HEK293 (cell line): Measurements from ENCODE around the gene SELENOI.
A peak's percentile ranks its signal among the peaks of the same experiment; 100 is the strongest.

Experiments used
- ZBTB20 ChIP-seq: fragments of 450-650 bp; formaldehyde crosslinking; IDR thresholded peaks from 2 replicates; pipeline ENCODE4 v1.5.1; 2016; ENCODE audit warnings: missing biosample characterization, missing genetic modification characterization
- ZIC2 ChIP-seq: fragments of 450-650 bp; formaldehyde crosslinking; IDR thresholded peaks from 2 replicates; pipeline ENCODE4 v1.5.1; 2016; ENCODE audit warnings: missing biosample characterization, missing genetic modification characterization
- ZNF121 ChIP-seq: fragments of 450-650 bp; formaldehyde crosslinking; IDR thresholded peaks from 2 replicates; pipeline ENCODE4 v1.5.1; 2016; ENCODE audit warnings: missing biosample characterization, missing genetic modification characterization
- ZNF146 ChIP-seq: fragments of 450-650 bp; formaldehyde crosslinking; IDR thresholded peaks from 2 replicates; pipeline ENCODE4 v1.5.1; 2016; ENCODE audit warnings: missing biosample characterization, missing genetic modification characterization
- ZNF155 ChIP-seq: fragments of 450-650 bp; formaldehyde crosslinking; IDR thresholded peaks from 2 replicates; pipeline ENCODE4 v1.5.1; 2016; ENCODE audit warnings: missing biosample characterization, missing genetic modification characterization
- ZNF174 ChIP-seq: fragments of 450-650 bp; formaldehyde crosslinking; IDR thresholded peaks from 2 replicates; pipeline ENCODE4 v1.5.0; 2017; ENCODE audit warnings: missing biosample characterization, mild to moderate bottlenecking, missing genetic modification characterization
- ZNF221 ChIP-seq: fragments of 450-650 bp; formaldehyde crosslinking; IDR thresholded peaks from 2 replicates; pipeline ENCODE4 v1.5.1; 2017; ENCODE audit warnings: missing biosample characterization, missing genetic modification characterization, borderline replicate concordance
- ZNF24 ChIP-seq: fragments of 450-650 bp; formaldehyde crosslinking; IDR thresholded peaks from 2 replicates; pipeline ENCODE4 v1.5.1; 2016; ENCODE audit warnings: missing biosample characterization, missing genetic modification characterization
- ZNF292 ChIP-seq: fragments of 450-650 bp; formaldehyde crosslinking; IDR thresholded peaks from 2 replicates; pipeline ENCODE4 v1.5.1; 2016; ENCODE audit warnings: low read depth, missing biosample characterization, missing genetic modification characterization, borderline replicate concordance
- ZNF302 ChIP-seq: fragments of 450-650 bp; formaldehyde crosslinking; IDR thresholded peaks from 2 replicates; pipeline ENCODE4 v1.5.1; 2016; ENCODE audit warnings: missing biosample characterization, missing genetic modification characterization, low read depth
- ZNF324 ChIP-seq: fragments of 450-650 bp; formaldehyde crosslinking; IDR thresholded peaks from 2 replicates; pipeline ENCODE4 v1.5.1; 2016; ENCODE audit warnings: missing biosample characterization, missing genetic modification characterization
- ZNF37A ChIP-seq: fragments of 450-650 bp; IDR thresholded peaks from 2 replicates; pipeline ENCODE4 v1.5.1; 2018; ENCODE audit warnings: missing biosample characterization, missing genetic modification characterization
- ZNF398 ChIP-seq: fragments of 450-650 bp; formaldehyde crosslinking; IDR thresholded peaks from 2 replicates; pipeline ENCODE4 v1.5.1; 2017; ENCODE audit warnings: missing biosample characterization, missing genetic modification characterization
- ZNF404 ChIP-seq: fragments of 450-650 bp; formaldehyde crosslinking; IDR thresholded peaks from 2 replicates; pipeline ENCODE4 v1.5.1; 2017; ENCODE audit warnings: missing biosample characterization, missing genetic modification characterization
- ZNF513 ChIP-seq: fragments of 450-650 bp; IDR thresholded peaks from 2 replicates; pipeline ENCODE4 v1.5.1; 2018; ENCODE audit warnings: missing biosample characterization, missing genetic modification characterization
- ZNF629 ChIP-seq: fragments of 450-650 bp; formaldehyde crosslinking; IDR thresholded peaks from 2 replicates; pipeline ENCODE4 v1.5.1; 2017; ENCODE audit warnings: missing biosample characterization, missing genetic modification characterization
- ZNF664 ChIP-seq: fragments of 450-650 bp; formaldehyde crosslinking; IDR thresholded peaks from 2 replicates; pipeline ENCODE4 v1.5.1; 2016; ENCODE audit warnings: missing biosample characterization, missing genetic modification characterization
- ZNF701 ChIP-seq: fragments of 450-650 bp; formaldehyde crosslinking; IDR thresholded peaks from 2 replicates; pipeline ENCODE4 v1.5.1; 2016; ENCODE audit warnings: missing biosample characterization, missing genetic modification characterization
- ZNF707 ChIP-seq: fragments of 450-650 bp; formaldehyde crosslinking; IDR thresholded peaks from 2 replicates; pipeline ENCODE4 v1.5.1; 2016; ENCODE audit warnings: missing biosample characterization, missing genetic modification characterization
- ZNF776 ChIP-seq: fragments of 450-650 bp; formaldehyde crosslinking; IDR thresholded peaks from 2 replicates; pipeline ENCODE4 v1.5.0; 2017; ENCODE audit warnings: missing biosample characterization, missing genetic modification characterization, borderline replicate concordance
- ZNF837 ChIP-seq: fragments of 450-650 bp; formaldehyde crosslinking; IDR thresholded peaks from 2 replicates; pipeline ENCODE4 v1.5.1; 2016; ENCODE audit warnings: missing biosample characterization, missing genetic modification characterization
- ZNF843 ChIP-seq: fragments of 450-650 bp; formaldehyde crosslinking; IDR thresholded peaks from 2 replicates; pipeline ENCODE4 v1.5.1; 2016; ENCODE audit warnings: missing biosample characterization, missing genetic modification characterization
- ZXDB ChIP-seq: fragments of 450-650 bp; formaldehyde crosslinking; IDR thresholded peaks from 2 replicates; pipeline ENCODE4 v1.5.1; 2016; ENCODE audit warnings: missing biosample characterization, missing genetic modification characterization
- TF ChIP-seq, protein P1 (sequence below): fragments of 450-650 bp; formaldehyde crosslinking; IDR thresholded peaks from 2 replicates; pipeline ENCODE4 v1.5.1; 2016; ENCODE audit warnings: missing biosample characterization, missing genetic modification characterization
- TF ChIP-seq, protein P2 (sequence below): fragments of 450-650 bp; IDR thresholded peaks from 2 replicates; pipeline ENCODE4 v1.5.1; 2018; ENCODE audit warnings: missing biosample characterization, mild to moderate bottlenecking, missing genetic modification characterization
- TF ChIP-seq, protein P3 (sequence below): fragments of 450-650 bp; formaldehyde crosslinking; IDR thresholded peaks from 2 replicates; pipeline ENCODE4 v1.5.1; 2017; ENCODE audit warnings: missing biosample characterization, missing genetic modification characterization
- TF ChIP-seq, protein P4 (sequence below): fragments of 450-650 bp; formaldehyde crosslinking; IDR thresholded peaks from 2 replicates; pipeline ENCODE4 v1.5.1; 2016; ENCODE audit warnings: missing biosample characterization, missing genetic modification characterization
- TF ChIP-seq, protein P5 (sequence below): fragments of 450-650 bp; formaldehyde crosslinking; conservative IDR thresholded peaks from 2 replicates; pipeline ENCODE4 v1.5.1; 2016; ENCODE audit warnings: low read depth, missing biosample characterization, missing genetic modification characterization

The SELENOI gene

GRCh38 chr2:26351375-26352090, 5.6 kb downstream of the SELENOI start (continued):
- TF ChIP-seq, protein P1, sequence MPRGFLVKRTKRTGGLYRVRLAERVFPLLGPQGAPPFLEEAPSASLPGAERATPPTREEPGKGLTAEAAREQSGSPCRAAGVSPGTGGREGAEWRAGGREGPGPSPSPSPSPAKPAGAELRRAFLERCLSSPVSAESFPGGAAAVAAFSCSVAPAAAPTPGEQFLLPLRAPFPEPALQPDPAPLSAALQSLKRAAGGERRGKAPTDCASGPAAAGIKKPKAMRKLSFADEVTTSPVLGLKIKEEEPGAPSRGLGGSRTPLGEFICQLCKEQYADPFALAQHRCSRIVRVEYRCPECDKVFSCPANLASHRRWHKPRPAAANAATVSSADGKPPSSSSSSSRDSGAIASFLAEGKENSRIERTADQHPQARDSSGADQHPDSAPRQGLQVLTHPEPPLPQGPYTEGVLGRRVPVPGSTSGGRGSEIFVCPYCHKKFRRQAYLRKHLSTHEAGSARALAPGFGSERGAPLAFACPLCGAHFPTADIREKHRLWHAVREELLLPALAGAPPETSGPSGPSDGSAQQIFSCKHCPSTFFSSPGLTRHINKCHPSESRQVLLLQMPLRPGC (tag by site-specific recombination) = no peak
- TF ChIP-seq ZNF398 (tag by site-specific recombination) (no peak), ZNF843 (tag by site-specific recombination) (peak; percentile 42; the same call in 1 of the 2 replicates), ZNF221 (tag by site-specific recombination) (no peak), ZNF37A (tag by site-specific recombination) (no peak), ZNF324 (no peak), ZNF155 (tag by site-specific recombination) (no peak), ZNF404 (tag by site-specific recombination) (no peak), ZNF302 (tag by site-specific recombination) (no peak), ZNF707 (no peak), ZNF24 (tag by site-specific recombination) (no peak), ZNF146 (no peak), ZNF121 (tag by site-specific recombination) (no peak), ZXDB (tag by site-specific recombination) (peak; percentile 37; the same call in 1 of the 2 replicates), ZNF174 (tag by site-specific recombination) (no peak), ZNF292 (tag by site-specific recombination) (no peak), ZIC2 (tag by site-specific recombination) (no peak), ZNF629 (tag by site-specific recombination) (no peak), ZNF776 (tag by site-specific recombination) (no peak), ZNF837 (no peak), ZBTB20 (tag by site-specific recombination) (no peak), ZNF513 (tag by site-specific recombination) (no peak), ZNF701 (no peak), ZNF664 (no peak)
- TF ChIP-seq, protein P2, sequence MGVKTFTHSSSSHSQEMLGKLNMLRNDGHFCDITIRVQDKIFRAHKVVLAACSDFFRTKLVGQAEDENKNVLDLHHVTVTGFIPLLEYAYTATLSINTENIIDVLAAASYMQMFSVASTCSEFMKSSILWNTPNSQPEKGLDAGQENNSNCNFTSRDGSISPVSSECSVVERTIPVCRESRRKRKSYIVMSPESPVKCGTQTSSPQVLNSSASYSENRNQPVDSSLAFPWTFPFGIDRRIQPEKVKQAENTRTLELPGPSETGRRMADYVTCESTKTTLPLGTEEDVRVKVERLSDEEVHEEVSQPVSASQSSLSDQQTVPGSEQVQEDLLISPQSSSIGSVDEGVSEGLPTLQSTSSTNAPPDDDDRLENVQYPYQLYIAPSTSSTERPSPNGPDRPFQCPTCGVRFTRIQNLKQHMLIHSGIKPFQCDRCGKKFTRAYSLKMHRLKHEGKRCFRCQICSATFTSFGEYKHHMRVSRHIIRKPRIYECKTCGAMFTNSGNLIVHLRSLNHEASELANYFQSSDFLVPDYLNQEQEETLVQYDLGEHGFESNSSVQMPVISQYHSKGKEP (tag by site-specific recombination) = no peak
- TF ChIP-seq, protein P3, sequence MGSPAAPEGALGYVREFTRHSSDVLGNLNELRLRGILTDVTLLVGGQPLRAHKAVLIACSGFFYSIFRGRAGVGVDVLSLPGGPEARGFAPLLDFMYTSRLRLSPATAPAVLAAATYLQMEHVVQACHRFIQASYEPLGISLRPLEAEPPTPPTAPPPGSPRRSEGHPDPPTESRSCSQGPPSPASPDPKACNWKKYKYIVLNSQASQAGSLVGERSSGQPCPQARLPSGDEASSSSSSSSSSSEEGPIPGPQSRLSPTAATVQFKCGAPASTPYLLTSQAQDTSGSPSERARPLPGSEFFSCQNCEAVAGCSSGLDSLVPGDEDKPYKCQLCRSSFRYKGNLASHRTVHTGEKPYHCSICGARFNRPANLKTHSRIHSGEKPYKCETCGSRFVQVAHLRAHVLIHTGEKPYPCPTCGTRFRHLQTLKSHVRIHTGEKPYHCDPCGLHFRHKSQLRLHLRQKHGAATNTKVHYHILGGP (tag by site-specific recombination) = no peak
- TF ChIP-seq, protein P4, sequence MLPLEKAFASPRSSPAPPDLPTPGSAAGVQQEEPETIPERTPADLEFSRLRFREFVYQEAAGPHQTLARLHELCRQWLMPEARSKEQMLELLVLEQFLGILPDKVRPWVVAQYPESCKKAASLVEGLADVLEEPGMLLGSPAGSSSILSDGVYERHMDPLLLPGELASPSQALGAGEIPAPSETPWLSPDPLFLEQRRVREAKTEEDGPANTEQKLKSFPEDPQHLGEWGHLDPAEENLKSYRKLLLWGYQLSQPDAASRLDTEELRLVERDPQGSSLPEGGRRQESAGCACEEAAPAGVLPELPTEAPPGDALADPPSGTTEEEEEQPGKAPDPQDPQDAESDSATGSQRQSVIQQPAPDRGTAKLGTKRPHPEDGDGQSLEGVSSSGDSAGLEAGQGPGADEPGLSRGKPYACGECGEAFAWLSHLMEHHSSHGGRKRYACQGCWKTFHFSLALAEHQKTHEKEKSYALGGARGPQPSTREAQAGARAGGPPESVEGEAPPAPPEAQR = no peak
- TF ChIP-seq, protein P5, sequence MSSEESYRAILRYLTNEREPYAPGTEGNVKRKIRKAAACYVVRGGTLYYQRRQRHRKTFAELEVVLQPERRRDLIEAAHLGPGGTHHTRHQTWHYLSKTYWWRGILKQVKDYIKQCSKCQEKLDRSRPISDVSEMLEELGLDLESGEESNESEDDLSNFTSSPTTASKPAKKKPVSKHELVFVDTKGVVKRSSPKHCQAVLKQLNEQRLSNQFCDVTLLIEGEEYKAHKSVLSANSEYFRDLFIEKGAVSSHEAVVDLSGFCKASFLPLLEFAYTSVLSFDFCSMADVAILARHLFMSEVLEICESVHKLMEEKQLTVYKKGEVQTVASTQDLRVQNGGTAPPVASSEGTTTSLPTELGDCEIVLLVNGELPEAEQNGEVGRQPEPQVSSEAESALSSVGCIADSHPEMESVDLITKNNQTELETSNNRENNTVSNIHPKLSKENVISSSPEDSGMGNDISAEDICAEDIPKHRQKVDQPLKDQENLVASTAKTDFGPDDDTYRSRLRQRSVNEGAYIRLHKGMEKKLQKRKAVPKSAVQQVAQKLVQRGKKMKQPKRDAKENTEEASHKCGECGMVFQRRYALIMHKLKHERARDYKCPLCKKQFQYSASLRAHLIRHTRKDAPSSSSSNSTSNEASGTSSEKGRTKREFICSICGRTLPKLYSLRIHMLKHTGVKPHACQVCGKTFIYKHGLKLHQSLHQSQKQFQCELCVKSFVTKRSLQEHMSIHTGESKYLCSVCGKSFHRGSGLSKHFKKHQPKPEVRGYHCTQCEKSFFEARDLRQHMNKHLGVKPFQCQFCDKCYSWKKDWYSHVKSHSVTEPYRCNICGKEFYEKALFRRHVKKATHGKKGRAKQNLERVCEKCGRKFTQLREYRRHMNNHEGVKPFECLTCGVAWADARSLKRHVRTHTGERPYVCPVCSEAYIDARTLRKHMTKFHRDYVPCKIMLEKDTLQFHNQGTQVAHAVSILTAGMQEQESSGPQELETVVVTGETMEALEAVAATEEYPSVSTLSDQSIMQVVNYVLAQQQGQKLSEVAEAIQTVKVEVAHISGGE (tag by site-specific recombination) = no peak
